ENCODE results near the gene RPL9. TPM values are rescaled to one million over a fixed set of nuclear protein-coding genes. Genes with fewer than 3 reads are reported as not detected.
"Not testable (repeated sequence)": the region's sequence is repeated elsewhere in the genome, so short reads cannot be mapped to it uniquely, and the experiment has no call there.

Gene RPL9
- 1,000 to 10,000 TPM; 2,639 to 2,826 TPM for total RNA-seq
- polyA plus RNA-seq (2013, experiment 1 of 2): 4,149 TPM
- 2,496 TPM for polyA plus RNA-seq (2013, experiment 2 of 2)
- 876 to 1,890 (median 1,251) reads per million in 172 experiments for total RNA-seq

DNA sequence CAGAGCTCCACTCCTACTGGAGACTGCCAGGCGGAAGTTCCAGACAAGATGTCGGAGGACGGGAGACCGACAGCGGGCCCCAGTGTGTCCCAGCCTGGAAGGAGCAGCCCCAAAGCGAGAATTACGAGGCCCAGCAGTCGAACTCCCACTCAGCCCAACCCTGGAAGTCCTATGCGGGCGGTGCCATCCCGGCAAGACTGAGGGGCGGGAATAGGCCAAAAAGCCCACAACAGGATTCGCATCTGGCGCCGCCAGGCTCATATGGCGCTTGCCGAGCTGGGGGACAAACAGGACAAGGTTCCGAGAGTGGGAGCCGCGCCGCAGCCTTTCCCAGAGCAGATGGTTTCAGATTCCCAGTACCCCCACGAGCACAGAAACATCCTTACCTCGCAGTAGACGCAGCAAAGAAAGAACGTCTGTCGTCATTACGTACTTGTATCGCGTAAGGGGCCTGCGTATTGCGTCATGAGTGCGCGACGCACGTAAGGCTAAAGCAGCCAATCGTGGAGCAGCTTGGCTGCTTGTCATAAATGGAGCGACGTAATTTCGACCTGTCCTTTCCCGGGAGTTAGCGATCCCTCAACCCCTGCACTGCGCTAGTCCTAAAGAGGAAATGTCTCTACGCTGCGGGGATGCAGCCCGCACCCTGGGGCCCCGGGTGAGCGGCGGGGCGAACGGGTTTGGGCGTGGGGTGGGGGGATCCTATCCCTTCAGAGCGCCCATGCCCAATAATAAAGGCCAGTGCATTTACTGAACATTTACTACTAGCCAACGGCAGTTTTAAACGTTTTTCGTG is at the start of gene RPL9, which contains the start of gene LIAS:
TSS of gene RPL9 (minus strand) at position 418 of the 796 bp plus-strand sequence. CDS start 483 bp downstream, outside the sequence.
TSS of gene LIAS (plus strand) at position 552 of the 796 bp plus-strand sequence. CDS start at position 614, 62 bp downstream.
- H3K4me3 ChIP-seq (ENCODE audit: low read length): peak within 1 kb of the TSS; percentile 68
- CTCF ChIA-PET: interaction anchor here (1.0 to 4.2 kb wide), 4 partner anchors 11 to 598 kb away, joined by 3 to 27 read pairs (median 3); partner anchors contain the start of genes N4BP2 and SMIM14
- Mint-ChIP-seq H3K4me1 (ENCODE audit: low read depth) (peaks cover 49% of the 10 kb centered on the region), H3K36me3 (ENCODE audit: low read depth) (peaks cover 73% of the 10 kb centered on the region), H3K27me3 (no peaks in the 10 kb centered on the region), H3K4me3 (peak within 1 kb of the TSS; percentile 96), H3K27ac (peak within 1 kb of the TSS; percentile 100), H3K9me3 (no peaks in the 10 kb centered on the region)
- no peaks in the 10 kb centered on the region for H3K9me3 ChIP-seq (ENCODE audit: control insufficient read depth in 1 of 2, insufficient read depth in 1 of 2, low read length in 2 of 2)
- POLR2A ChIA-PET: interaction anchor here (0.6 to 5.0 kb wide), 20 partner anchors 10 to 1772 kb away, joined by 3 to 54 read pairs (median 4); partner anchors contain the start of genes N4BP2, RFC1, SMIM14 and TLR1
- ATAC-seq (ENCODE audit: poor library complexity) (peak; percentile 78), DNase-seq (peak; percentile 86 to 98 (median 92))
- TF ChIP-seq, protein P1, sequence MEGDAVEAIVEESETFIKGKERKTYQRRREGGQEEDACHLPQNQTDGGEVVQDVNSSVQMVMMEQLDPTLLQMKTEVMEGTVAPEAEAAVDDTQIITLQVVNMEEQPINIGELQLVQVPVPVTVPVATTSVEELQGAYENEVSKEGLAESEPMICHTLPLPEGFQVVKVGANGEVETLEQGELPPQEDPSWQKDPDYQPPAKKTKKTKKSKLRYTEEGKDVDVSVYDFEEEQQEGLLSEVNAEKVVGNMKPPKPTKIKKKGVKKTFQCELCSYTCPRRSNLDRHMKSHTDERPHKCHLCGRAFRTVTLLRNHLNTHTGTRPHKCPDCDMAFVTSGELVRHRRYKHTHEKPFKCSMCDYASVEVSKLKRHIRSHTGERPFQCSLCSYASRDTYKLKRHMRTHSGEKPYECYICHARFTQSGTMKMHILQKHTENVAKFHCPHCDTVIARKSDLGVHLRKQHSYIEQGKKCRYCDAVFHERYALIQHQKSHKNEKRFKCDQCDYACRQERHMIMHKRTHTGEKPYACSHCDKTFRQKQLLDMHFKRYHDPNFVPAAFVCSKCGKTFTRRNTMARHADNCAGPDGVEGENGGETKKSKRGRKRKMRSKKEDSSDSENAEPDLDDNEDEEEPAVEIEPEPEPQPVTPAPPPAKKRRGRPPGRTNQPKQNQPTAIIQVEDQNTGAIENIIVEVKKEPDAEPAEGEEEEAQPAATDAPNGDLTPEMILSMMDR (IDR thresholded peaks at IDR 0.05): no peak
- H3K4me1 ChIP-seq (ENCODE audit: insufficient read depth, low read length): peaks cover 26% of the 10 kb centered on the region
- intact Hi-C loops (cut with DNase I, micrococcal nuclease): loop anchor here (1.0 to 10.0 kb wide), 10 partner anchors 68 to 1774 kb away; partner anchors contain the start of genes RFC1 (in 2 of the 2), SMIM14 (in 2 of the 2), PDS5A (in 1 of the 2) and RELL1 (in 1 of the 2)
- H3K27ac ChIP-seq (ENCODE audit: low read depth in 1 of 2, low read length in 2 of 2): peak within 1 kb of the TSS; percentile 92 to 98
- H3K36me3 ChIP-seq (ENCODE audit: insufficient read depth, low read length): peaks cover 52% of the 10 kb centered on the region
- no peaks in the 10 kb centered on the region for H3K27me3 ChIP-seq (ENCODE audit: control insufficient read depth in 1 of 2, insufficient read depth in 2 of 2, low read length in 2 of 2)

DNA sequence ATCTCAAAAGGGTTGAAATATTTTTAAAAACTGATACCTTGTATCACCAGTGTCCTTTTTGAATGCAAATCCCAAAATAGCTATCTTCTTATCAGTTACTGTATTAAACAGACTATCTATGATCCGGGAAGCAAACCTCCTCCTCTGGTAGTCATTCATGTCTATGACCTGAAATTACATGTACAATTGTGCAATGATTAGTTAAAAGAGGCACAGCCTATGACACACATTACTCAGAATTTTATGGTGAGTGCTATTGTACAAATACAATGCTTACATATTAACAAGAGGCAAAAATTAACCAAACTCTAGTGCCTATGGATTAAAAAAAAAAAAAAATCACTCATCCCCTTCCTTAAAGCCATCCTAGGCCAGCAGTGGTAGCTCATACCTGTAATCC is 46.9 kb upstream of the RPL9 start:
- Mint-ChIP-seq H3K4me3 (no peak overlapping the region), H3K4me1 (ENCODE audit: low read depth) (no peaks in the 10 kb centered on the region), H3K9me3 (no peaks in the 10 kb centered on the region), H3K36me3 (ENCODE audit: low read depth) (peaks cover 85% of the 10 kb centered on the region), H3K27ac (no peak overlapping the region), H3K27me3 (no peaks in the 10 kb centered on the region)
- TF ChIP-seq, protein P1 (IDR thresholded peaks at IDR 0.05): no peak
- H3K9me3 ChIP-seq (ENCODE audit: control insufficient read depth in 1 of 2, insufficient read depth in 1 of 2, low read length in 2 of 2): no peaks in the 10 kb centered on the region
- no peaks in the 10 kb centered on the region for H3K27me3 ChIP-seq (ENCODE audit: control insufficient read depth in 1 of 2, insufficient read depth in 2 of 2, low read length in 2 of 2)
- no peak overlapping the region for H3K27ac ChIP-seq (ENCODE audit: low read depth in 1 of 2, low read length in 2 of 2)
- ATAC-seq (ENCODE audit: poor library complexity) (no peak), DNase-seq (no peak)
- intact Hi-C loops (cut with DNase I, micrococcal nuclease): no loop called here
- H3K4me3 ChIP-seq (ENCODE audit: low read length): no peak overlapping the region
- peaks cover 81% of the 10 kb centered on the region for H3K36me3 ChIP-seq (ENCODE audit: insufficient read depth, low read length)
- H3K4me1 ChIP-seq (ENCODE audit: insufficient read depth, low read length): no peaks in the 10 kb centered on the region
- ChIA-PET POLR2A (no interaction called here), CTCF (interaction anchor here (0.6 kb wide), 1 partner anchor 171 kb away, joined by 4 read pairs; no protein-coding TSS in a partner anchor)

DNA sequence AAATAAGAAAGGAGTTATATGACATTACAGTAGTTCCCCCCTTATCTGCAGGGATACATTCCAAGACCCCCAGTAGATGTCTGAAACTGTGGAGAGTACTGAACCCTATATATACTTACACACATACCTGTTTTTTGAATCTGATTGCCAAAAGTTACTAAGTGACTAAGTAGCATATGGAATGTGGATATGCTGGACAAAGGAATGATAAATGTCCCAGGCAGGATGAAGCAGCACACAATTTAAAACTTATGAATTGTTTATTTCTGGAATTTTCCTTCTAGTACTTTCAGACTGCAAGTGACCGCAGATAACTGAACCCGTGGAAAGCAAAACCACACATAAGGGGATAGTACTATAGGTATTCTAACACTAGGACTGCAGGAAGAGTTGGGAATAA is 45.8 kb upstream of the RPL9 start:
- POLR2A ChIA-PET: no interaction called here
- TF ChIP-seq, protein P1 (IDR thresholded peaks at IDR 0.05): no peak
- Mint-ChIP-seq H3K4me3 (no peak overlapping the region), H3K9me3 (no peaks in the 10 kb centered on the region), H3K27me3 (no peaks in the 10 kb centered on the region), H3K36me3 (ENCODE audit: low read depth) (peaks cover 82% of the 10 kb centered on the region), H3K27ac (no peak overlapping the region), H3K4me1 (ENCODE audit: low read depth) (no peaks in the 10 kb centered on the region)
- CTCF ChIA-PET: no interaction called here
- ATAC-seq (ENCODE audit: poor library complexity) (no peak), DNase-seq (no peak)
- Histone ChIP-seq H3K4me1 (ENCODE audit: insufficient read depth, low read length) (no peaks in the 10 kb centered on the region), H3K27me3 (ENCODE audit: control insufficient read depth in 1 of 2, insufficient read depth in 2 of 2, low read length in 2 of 2) (no peaks in the 10 kb centered on the region), H3K27ac (ENCODE audit: low read depth in 1 of 2, low read length in 2 of 2) (no peak overlapping the region), H3K9me3 (ENCODE audit: control insufficient read depth in 1 of 2, insufficient read depth in 1 of 2, low read length in 2 of 2) (no peaks in the 10 kb centered on the region), H3K4me3 (ENCODE audit: low read length) (no peak overlapping the region), H3K36me3 (ENCODE audit: insufficient read depth, low read length) (peaks cover 76% of the 10 kb centered on the region)
- intact Hi-C loops (cut with DNase I, micrococcal nuclease): no loop called here

DNA sequence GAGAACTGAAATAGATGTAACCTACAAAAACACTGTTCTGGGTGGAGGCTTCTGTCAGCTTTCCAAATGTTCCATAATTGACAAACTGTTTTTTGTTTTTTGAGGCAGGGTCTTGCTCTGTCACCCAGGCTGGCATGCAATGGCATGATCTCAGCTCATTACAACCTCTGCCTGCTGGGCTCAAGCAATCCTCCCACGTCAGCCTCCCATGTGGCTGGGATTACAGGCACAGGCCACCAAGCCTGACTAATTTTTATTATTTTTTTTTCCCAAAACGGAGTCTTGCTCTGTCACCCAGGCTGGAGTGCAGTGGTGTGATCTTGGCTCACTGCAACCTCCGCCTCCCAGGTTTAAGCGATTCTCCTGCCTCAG is 43.9 kb upstream of the RPL9 start:
- H3K27ac Mint-ChIP-seq; intact Hi-C loops (cut with DNase I, micrococcal nuclease); H3K4me1 Mint-ChIP-seq (ENCODE audit: low read depth); ATAC-seq (ENCODE audit: poor library complexity); H3K27ac ChIP-seq (ENCODE audit: low read depth in 1 of 2, low read length in 2 of 2); H3K27me3 ChIP-seq (ENCODE audit: control insufficient read depth in 1 of 2, insufficient read depth in 2 of 2, low read length in 2 of 2); CTCF ChIA-PET; H3K4me3 ChIP-seq (ENCODE audit: low read length); H3K4me1 ChIP-seq (ENCODE audit: insufficient read depth, low read length); DNase-seq; H3K27me3 Mint-ChIP-seq; H3K4me3 Mint-ChIP-seq; H3K9me3 Mint-ChIP-seq; H3K9me3 ChIP-seq (ENCODE audit: control insufficient read depth in 1 of 2, insufficient read depth in 1 of 2, low read length in 2 of 2): not testable (repeated sequence)
- POLR2A ChIA-PET: interaction anchor here (0.6 kb wide), 1 partner anchor 34 kb away, joined by 3 read pairs; no protein-coding TSS in a partner anchor
- H3K36me3 ChIP-seq (ENCODE audit: insufficient read depth, low read length): peaks cover 61% of the 10 kb centered on the region
- peaks cover 73% of the 10 kb centered on the region for H3K36me3 Mint-ChIP-seq (ENCODE audit: low read depth)

Measured in CD4-positive, alpha-beta T cell (primary cell).